DND-41 (cell line): ENCODE results near the gene KRT86.
A peak's percentile ranks its signal among the peaks of the same experiment; 100 is the strongest.

Experiments
- ATAC-seq: fragments of 200-7000 bp; cut with Tn5 transposase; 3 replicates; pipeline ENCODE4 v1.9.1; 2021; ENCODE audit warnings: low read depth; ENCODE audit not compliant: insufficient read depth
- DNase-seq: peaks from one replicate; pipeline ENCODE4 v3.0.0-alpha.2; 2020
- H2AFZ ChIP-seq: 2 replicates; pipeline ENCODE4 v1.6.0; 2012; ENCODE audit warnings: low read depth, low read length
- H3K27ac ChIP-seq: 2 replicates; pipeline ENCODE4 v1.5.1; 2012; ENCODE audit warnings: low read length, inconsistent platforms
- H3K27me3 ChIP-seq: fragments of 200-600 bp; sonication (generic); 2 replicates; pipeline ENCODE4 v1.6.0; 2012; ENCODE audit warnings: low read length, mild to moderate bottlenecking, inconsistent platforms; ENCODE audit not compliant: insufficient read depth, poor library complexity
- H3K36me3 ChIP-seq: 2 replicates; pipeline ENCODE4 v1.5.1; 2012; ENCODE audit warnings: low read length, inconsistent platforms; ENCODE audit not compliant: insufficient read depth
- H3K4me1 ChIP-seq: 2 replicates; pipeline ENCODE4 v1.5.1; 2012; ENCODE audit warnings: mild to moderate bottlenecking, low read length; ENCODE audit not compliant: insufficient read depth
- H3K4me2 ChIP-seq: 2 replicates; pipeline ENCODE4 v1.6.0; 2012; ENCODE audit warnings: mild to moderate bottlenecking, moderate library complexity, low read length, inconsistent platforms; ENCODE audit not compliant: insufficient read depth
- H3K4me3 ChIP-seq, 2 experiments: fragments of 200-600 bp in 1 of 2; shearing (Covaris generic) in 1 of 2; 2 replicates each; pipeline ENCODE4 v1.5.1; 2012 to 2016; ENCODE audit warnings: inconsistent platforms in 2 of 2, low read length in 2 of 2, mild to moderate bottlenecking in 2 of 2, low read depth in 1 of 2, moderate library complexity in 1 of 2
- H3K79me2 ChIP-seq: 2 replicates; pipeline ENCODE4 v1.6.0; 2012; ENCODE audit warnings: low read length, inconsistent platforms; ENCODE audit not compliant: insufficient read depth
- H3K9ac ChIP-seq: 2 replicates; pipeline ENCODE4 v1.6.0; 2012; ENCODE audit warnings: low read depth, mild to moderate bottlenecking, inconsistent platforms, low read length, moderate library complexity
- H3K9me3 ChIP-seq: 2 replicates; pipeline ENCODE4 v1.5.1; 2012; ENCODE audit warnings: low read length, moderate library complexity, mild to moderate bottlenecking, inconsistent platforms; ENCODE audit not compliant: insufficient read depth, severe bottlenecking
- H4K20me1 ChIP-seq: 2 replicates; pipeline ENCODE4 v1.6.0; 2012; ENCODE audit warnings: low read length; ENCODE audit not compliant: insufficient read depth
- CTCF ChIP-seq: IDR thresholded peaks from 2 replicates; pipeline ENCODE4 v1.5.1; 2012; ENCODE audit warnings: borderline replicate concordance, low read length, moderate library complexity, mild to moderate bottlenecking; ENCODE audit not compliant: poor library complexity, severe bottlenecking; ENCODE audit errors: extremely low read depth
- EZH2 ChIP-seq: IDR thresholded peaks from 3 replicates; pipeline ENCODE4 v1.6.1; 2012; ENCODE audit warnings: borderline replicate concordance, low read depth, mild to moderate bottlenecking, moderate library complexity, low read length, inconsistent platforms; ENCODE audit not compliant: severe bottlenecking

The KRT86 gene

GRCh38 chr12:52327052-52327829 is 52.8 kb downstream of the KRT86 start:
- no peak overlapping the region for H3K4me2 ChIP-seq
- no peaks in the 10 kb centered on the region for H3K79me2 ChIP-seq
- H2AFZ ChIP-seq, result no peak overlapping the region
- H3K27me3 ChIP-seq, result peaks cover 9% of the 10 kb centered on the region
- no peaks in the 10 kb centered on the region for H4K20me1 ChIP-seq
- H3K9me3 ChIP-seq, result no peaks in the 10 kb centered on the region
- ATAC-seq (peak; percentile 98), DNase-seq (peak; percentile 78)
- no peak overlapping the region for H3K27ac ChIP-seq
- H3K4me3 ChIP-seq, result no peak overlapping the region
- no peaks in the 10 kb centered on the region for H3K36me3 ChIP-seq
- no peaks in the 10 kb centered on the region for H3K4me1 ChIP-seq
- H3K9ac ChIP-seq, result no peak overlapping the region
- peak; percentile 97 for TF ChIP-seq CTCF
- TF ChIP-seq EZH2, result no peak

GRCh38 chr12:52327830-52328500 is 53.5 kb downstream of the KRT86 start:
- no peak overlapping the region for H2AFZ ChIP-seq
- DNase-seq, result no peak
- no peaks in the 10 kb centered on the region for H3K36me3 ChIP-seq
- H3K4me1 ChIP-seq, result no peaks in the 10 kb centered on the region
- H3K27me3 ChIP-seq, result peaks cover 9% of the 10 kb centered on the region
- no peak overlapping the region for H3K4me3 ChIP-seq
- no peak for ATAC-seq
- H3K4me2 ChIP-seq, result no peak overlapping the region
- H4K20me1 ChIP-seq, result no peaks in the 10 kb centered on the region
- no peaks in the 10 kb centered on the region for H3K79me2 ChIP-seq
- H3K27ac ChIP-seq, result no peak overlapping the region
- H3K9ac ChIP-seq, result no peak overlapping the region
- no peaks in the 10 kb centered on the region for H3K9me3 ChIP-seq
- TF ChIP-seq CTCF, result no peak
- no peak for TF ChIP-seq EZH2

GRCh38 chr12:52331039-52331438 is 56.6 kb downstream of the KRT86 start:
- ATAC-seq, result no peak
- H2AFZ ChIP-seq, result no peak overlapping the region

More at GRCh38 chr12:52331039-52331438, 56.6 kb downstream of the KRT86 start:
- Histone ChIP-seq H3K79me2 (no peaks in the 10 kb centered on the region), H3K27me3 (no peaks in the 10 kb centered on the region), H3K4me3 (no peak overlapping the region), H3K4me2 (no peak overlapping the region), H3K9ac (no peak overlapping the region), H4K20me1 (no peaks in the 10 kb centered on the region), H3K4me1 (no peaks in the 10 kb centered on the region), H3K27ac (no peak overlapping the region), H3K9me3 (no peaks in the 10 kb centered on the region), H3K36me3 (no peaks in the 10 kb centered on the region)
- no peak for DNase-seq
- TF ChIP-seq CTCF, result no peak
